KMS-11 (cell line): ENCODE data around the gene CYP26C1.
A peak's percentile ranks its signal among the peaks of the same experiment; 100 is the strongest.

Source experiments
- H2AFZ ChIP-seq: fragments of 200-600 bp; sonication (generic); 2 replicates; pipeline ENCODE4 v1.6.1; 2016; ENCODE audit warnings: antibody characterized with exemption, mixed run types, low read depth
- H3K27ac ChIP-seq: fragments of 200-600 bp; sonication (generic); 2 replicates; pipeline ENCODE4 v1.6.1; 2016; ENCODE audit warnings: mild to moderate bottlenecking, mixed run types
- H3K27me3 ChIP-seq: fragments of 200-600 bp; sonication (generic); 2 replicates; pipeline ENCODE4 v1.6.1; 2017; ENCODE audit warnings: mild to moderate bottlenecking, low read depth, mixed run types, moderate library complexity; ENCODE audit not compliant: insufficient read depth
- H3K36me3 ChIP-seq: fragments of 200-600 bp; sonication (generic); 2 replicates; pipeline ENCODE4 v1.6.1; 2017; ENCODE audit warnings: mild to moderate bottlenecking, mixed run types; ENCODE audit not compliant: insufficient read depth
- H3K4me1 ChIP-seq: fragments of 200-600 bp; sonication (generic); 2 replicates; pipeline ENCODE4 v1.6.1; 2016; ENCODE audit warnings: mild to moderate bottlenecking, low read depth, mixed run types; ENCODE audit not compliant: poor library complexity, severe bottlenecking
- H3K4me2 ChIP-seq: fragments of 200-600 bp; sonication (generic); 2 replicates; pipeline ENCODE4 v1.7.0; 2016; ENCODE audit warnings: mild to moderate bottlenecking, mixed run types
- H3K4me3 ChIP-seq: fragments of 200-600 bp; sonication (generic); IDR thresholded peaks from 2 replicates; pipeline ENCODE4 v1.6.1; 2017; ENCODE audit warnings: low read depth, low read length, mixed read lengths; ENCODE audit not compliant: insufficient read depth
- H3K79me2 ChIP-seq: fragments of 200-600 bp; sonication (generic); 2 replicates; pipeline ENCODE4 v1.6.1; 2016; ENCODE audit warnings: low read depth, mixed run types; ENCODE audit not compliant: insufficient read depth
- H3K9ac ChIP-seq: fragments of 200-600 bp; sonication (generic); 2 replicates; pipeline ENCODE4 v1.6.1; 2016; ENCODE audit warnings: mild to moderate bottlenecking, mixed run types
- H4K20me1 ChIP-seq: fragments of 200-600 bp; sonication (generic); 2 replicates; pipeline ENCODE4 v1.6.1; 2016; ENCODE audit warnings: mild to moderate bottlenecking, mixed run types; ENCODE audit not compliant: insufficient read depth
- TF ChIP-seq, protein P1 (sequence below): fragments of 200-600 bp; sonication (generic); conservative IDR thresholded peaks from 2 replicates; pipeline ENCODE4 v1.6.1; 2017; ENCODE audit warnings: low read depth, mild to moderate bottlenecking, antibody characterized with exemption, low read length, moderate library complexity, mixed read lengths

CYP26C1 gene

DNA sequence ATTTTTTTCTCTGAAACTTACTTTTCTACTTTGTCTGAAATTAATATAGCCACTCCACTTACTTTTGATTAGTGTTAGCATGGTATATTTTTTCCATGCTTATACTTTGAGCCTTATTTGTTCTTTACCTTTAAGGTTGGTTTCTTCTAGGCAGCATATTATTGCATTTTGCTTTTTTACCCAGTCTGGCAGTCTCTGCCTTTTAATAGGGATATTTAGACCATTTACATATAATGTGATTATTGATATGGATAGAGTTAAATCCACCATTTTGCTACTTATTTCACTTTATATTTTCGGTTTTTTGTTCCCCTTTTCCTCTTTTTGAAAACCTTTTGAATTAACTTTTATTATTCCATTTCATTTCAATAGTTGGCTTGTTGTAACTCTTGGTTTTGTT lies 43.4 kb downstream of the CYP26C1 start:
- Histone ChIP-seq H4K20me1 (no peaks in the 10 kb centered on the region), H2AFZ (no peak overlapping the region), H3K9ac (no peak overlapping the region), H3K4me1 (peaks cover 36% of the 10 kb centered on the region), H3K4me3 (no peak overlapping the region), H3K79me2 (no peaks in the 10 kb centered on the region), H3K36me3 (no peaks in the 10 kb centered on the region), H3K27me3 (no peaks in the 10 kb centered on the region), H3K27ac (no peak overlapping the region), H3K4me2 (no peak overlapping the region)
- TF ChIP-seq, protein P1, sequence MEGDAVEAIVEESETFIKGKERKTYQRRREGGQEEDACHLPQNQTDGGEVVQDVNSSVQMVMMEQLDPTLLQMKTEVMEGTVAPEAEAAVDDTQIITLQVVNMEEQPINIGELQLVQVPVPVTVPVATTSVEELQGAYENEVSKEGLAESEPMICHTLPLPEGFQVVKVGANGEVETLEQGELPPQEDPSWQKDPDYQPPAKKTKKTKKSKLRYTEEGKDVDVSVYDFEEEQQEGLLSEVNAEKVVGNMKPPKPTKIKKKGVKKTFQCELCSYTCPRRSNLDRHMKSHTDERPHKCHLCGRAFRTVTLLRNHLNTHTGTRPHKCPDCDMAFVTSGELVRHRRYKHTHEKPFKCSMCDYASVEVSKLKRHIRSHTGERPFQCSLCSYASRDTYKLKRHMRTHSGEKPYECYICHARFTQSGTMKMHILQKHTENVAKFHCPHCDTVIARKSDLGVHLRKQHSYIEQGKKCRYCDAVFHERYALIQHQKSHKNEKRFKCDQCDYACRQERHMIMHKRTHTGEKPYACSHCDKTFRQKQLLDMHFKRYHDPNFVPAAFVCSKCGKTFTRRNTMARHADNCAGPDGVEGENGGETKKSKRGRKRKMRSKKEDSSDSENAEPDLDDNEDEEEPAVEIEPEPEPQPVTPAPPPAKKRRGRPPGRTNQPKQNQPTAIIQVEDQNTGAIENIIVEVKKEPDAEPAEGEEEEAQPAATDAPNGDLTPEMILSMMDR, result no peak

GRCh38 chr10:93106631-93107072 lies 46.1 kb downstream of the CYP26C1 start:
- no peak overlapping the region for H3K4me3 ChIP-seq
- H3K9ac ChIP-seq, result no peak overlapping the region
- TF ChIP-seq, protein P1, result no peak

DNA sequence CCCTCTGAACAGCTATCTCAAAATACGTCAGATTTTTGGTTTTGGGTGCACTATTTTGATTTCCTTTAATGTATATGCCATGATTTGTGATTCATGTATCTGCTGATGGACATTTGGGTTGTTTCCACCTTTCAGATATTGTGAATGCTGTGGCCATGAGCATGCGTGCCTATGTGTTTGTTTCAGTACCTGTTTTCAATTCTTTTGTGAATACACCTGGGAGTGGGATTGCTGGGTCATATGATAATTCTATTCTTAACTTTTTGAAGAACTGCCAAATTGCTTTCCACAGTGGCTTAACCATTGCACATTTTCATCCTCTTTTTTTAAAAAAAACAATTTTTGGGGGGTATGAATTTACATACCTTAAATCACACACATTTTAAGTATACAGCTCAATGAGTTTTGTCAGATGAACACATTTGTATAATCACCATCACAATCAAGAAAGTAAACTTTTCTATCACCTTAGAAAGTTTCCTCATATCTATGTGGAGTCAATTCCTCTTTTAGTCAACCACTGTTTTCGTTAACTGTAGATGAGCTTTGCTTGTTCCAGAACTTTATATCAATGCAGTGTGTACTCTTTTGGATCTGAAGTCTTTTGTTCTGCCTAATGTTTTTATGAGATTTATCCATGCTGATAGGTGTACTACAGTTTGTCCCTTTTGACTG lies 50.0 kb downstream of the CYP26C1 start:
- Histone ChIP-seq H3K4me3 (no peak overlapping the region), H3K4me2 (peak overlapping the region; percentile 75), H3K27ac (peak overlapping the region; percentile 77)

More at GRCh38 chr10:93106631-93107072, 46.1 kb downstream of the CYP26C1 start:
- H3K4me2 ChIP-seq, result peak overlapping the region; percentile 19; the same call in 1 of the 2 replicates
- H4K20me1 ChIP-seq, result no peaks in the 10 kb centered on the region
- H2AFZ ChIP-seq, result peak overlapping the region; percentile 11; the same call in 1 of the 2 replicates
- no peaks in the 10 kb centered on the region for H3K79me2 ChIP-seq
- H3K36me3 ChIP-seq, result no peaks in the 10 kb centered on the region
- H3K4me1 ChIP-seq, result peaks cover 63% of the 10 kb centered on the region
- peak overlapping the region; percentile 1; the same call in 1 of the 2 replicates for H3K27ac ChIP-seq
- no peaks in the 10 kb centered on the region for H3K27me3 ChIP-seq

DNA sequence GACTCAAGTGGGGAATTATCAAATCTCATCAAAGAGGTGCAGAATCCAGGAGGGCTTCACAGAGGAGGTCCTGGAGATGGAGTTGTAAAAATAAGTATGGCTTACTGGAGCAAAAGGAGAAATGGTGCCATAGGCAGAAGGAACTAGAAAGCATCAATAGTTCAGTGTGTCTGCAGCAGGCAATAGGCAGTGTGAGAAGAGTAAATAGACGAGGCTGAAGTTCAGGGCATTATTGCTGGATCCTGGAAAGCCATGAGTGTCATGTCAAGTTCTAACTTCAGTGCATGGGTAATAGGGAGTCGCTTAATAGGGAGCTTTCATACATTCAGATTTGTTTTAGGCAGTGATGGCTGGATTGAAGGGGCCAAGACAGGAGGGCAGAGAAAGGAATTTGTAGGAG lies 52.4 kb downstream of the CYP26C1 start:
- Histone ChIP-seq H3K4me1 (peaks cover 71% of the 10 kb centered on the region), H3K27ac (no peak overlapping the region), H3K4me2 (no peak overlapping the region), H3K9ac (no peak overlapping the region), H3K36me3 (no peaks in the 10 kb centered on the region), H3K79me2 (no peaks in the 10 kb centered on the region), H3K27me3 (no peaks in the 10 kb centered on the region), H4K20me1 (no peaks in the 10 kb centered on the region), H2AFZ (no peak overlapping the region), H3K4me3 (no peak overlapping the region)
- TF ChIP-seq, protein P1, result no peak

More for the DNA sequence above, 50.0 kb downstream of the CYP26C1 start:
- H2AFZ ChIP-seq, result peak overlapping the region; percentile 30
- no peaks in the 10 kb centered on the region for H3K27me3 ChIP-seq
- H4K20me1 ChIP-seq, result no peaks in the 10 kb centered on the region
- TF ChIP-seq, protein P1, result no peak
- H3K79me2 ChIP-seq, result no peaks in the 10 kb centered on the region
- H3K4me1 ChIP-seq, result peaks cover 85% of the 10 kb centered on the region
- no peaks in the 10 kb centered on the region for H3K36me3 ChIP-seq
- peak overlapping the region; percentile 26; the same call in 1 of the 2 replicates for H3K9ac ChIP-seq
